HG02759 (cell line): ENCODE measurements around the gene RYR1.
A peak's percentile ranks its signal among the peaks of the same experiment; 100 is the strongest.
"Not testable (repeated sequence)": the region's sequence is repeated elsewhere in the genome, so short reads cannot be mapped to it uniquely, and the experiment has no call there.

Experiments
- ATAC-seq: cut with Tn5 transposase; IDR thresholded peaks from one replicate; pipeline ENCODE4 v1.9.1; 2021; ENCODE audit warnings: mild to moderate bottlenecking, moderate library complexity; ENCODE audit not compliant: unreplicated experiment

RYR1 gene

GRCh38 chr19:38537071-38537936 lies 103.8 kb downstream of the RYR1 start:
- no peak for ATAC-seq

DNA sequence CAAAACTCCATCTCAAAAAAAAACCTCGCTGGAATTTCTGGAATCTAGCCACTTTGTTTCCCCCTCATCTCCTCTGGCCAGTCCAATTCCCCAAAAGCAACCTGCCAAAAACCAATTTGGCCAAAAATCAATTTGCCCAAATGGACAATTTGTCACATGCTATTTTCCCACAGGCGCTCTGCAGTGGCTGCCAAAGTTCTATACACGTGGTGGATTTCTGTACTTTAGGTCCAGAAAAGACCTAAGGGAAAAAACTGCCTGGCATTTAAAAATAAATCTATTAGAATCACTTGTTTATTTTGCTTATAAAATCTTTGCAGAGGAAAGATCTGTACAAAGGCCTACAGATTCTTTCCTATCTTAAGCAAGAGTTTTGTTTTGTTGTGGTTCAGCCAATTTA lies 104.9 kb downstream of the RYR1 start:
- ATAC-seq = no peak

DNA sequence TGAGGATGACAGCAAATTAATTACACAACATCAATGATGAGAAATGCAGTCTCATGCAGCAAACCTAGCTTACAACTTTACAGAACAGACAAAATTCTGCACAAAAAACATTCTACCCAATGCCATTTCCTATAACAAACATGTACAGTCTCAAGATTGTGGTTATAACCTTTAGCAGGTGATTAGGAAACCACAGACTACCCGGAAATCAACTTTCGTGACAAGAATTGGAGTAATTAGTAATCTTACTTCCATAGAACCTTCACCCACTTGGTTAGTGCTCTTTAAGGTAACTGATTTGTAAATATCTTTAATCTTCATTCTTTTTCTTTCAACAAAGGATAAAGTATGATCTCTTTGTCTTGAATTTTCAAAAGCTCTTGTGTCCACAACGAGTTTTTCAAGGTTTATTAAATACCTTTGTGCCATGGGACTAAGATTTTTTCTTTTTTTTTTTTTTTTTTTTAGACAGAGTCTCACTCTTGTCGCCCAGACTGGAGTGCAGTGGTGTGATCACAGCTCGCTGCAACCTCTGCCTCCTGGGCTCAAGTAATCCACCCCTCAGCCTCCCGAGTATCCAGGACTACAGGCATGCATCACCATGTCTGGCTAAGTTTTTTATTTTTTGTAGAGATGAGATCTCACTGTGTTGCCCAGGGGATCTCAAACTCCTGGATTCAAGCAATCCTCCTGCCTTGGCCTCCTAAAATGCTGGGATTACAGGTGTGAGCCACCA lies 105.5 kb downstream of the RYR1 start:
- ATAC-seq = no peak

- no peak for ATAC-seq
Observed at GRCh38 chr19:38539751-38540150, 106.3 kb downstream of the RYR1 start.

DNA sequence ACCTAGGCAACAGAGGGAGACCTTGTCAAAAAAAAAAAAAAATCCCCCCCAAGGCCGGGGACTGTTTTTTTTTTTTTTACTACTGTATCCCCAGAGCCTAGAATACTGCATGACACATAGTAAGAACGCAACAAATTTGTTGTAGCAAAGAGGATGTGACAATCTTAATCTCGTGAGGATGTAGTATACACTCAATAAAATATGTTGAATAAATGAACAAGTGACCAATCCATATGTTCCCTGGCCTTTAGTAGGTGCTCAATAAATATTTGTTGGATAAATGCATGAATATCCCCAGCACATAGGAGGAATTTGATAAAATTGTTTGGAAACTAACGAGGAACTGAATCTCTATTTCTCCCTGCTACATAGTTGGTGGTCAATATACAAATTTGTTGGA lies 108.5 kb downstream of the RYR1 start:
- ATAC-seq = no peak

DNA sequence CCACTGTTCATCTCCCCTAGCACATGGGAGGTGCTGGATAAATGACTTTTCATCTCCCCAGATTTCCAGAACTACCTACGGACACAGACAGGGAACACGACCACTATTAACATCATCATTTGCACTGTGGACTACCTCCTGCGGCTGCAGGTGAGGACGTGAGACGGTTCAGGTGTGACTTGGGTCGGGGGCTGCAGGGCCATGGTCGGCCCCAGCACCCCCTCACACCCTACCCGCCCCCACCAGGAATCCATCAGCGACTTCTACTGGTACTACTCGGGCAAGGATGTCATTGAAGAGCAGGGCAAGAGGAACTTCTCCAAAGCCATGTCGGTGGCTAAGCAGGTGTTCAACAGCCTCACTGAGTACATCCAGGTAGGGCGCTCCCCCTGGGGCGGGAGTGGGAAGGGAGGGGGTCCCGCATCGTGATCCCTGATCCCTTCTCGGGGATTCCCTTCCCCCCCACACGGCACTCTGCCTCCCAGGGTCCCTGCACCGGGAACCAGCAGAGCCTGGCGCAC lies 109.9 kb downstream of the RYR1 start:
- ATAC-seq = no peak

DNA sequence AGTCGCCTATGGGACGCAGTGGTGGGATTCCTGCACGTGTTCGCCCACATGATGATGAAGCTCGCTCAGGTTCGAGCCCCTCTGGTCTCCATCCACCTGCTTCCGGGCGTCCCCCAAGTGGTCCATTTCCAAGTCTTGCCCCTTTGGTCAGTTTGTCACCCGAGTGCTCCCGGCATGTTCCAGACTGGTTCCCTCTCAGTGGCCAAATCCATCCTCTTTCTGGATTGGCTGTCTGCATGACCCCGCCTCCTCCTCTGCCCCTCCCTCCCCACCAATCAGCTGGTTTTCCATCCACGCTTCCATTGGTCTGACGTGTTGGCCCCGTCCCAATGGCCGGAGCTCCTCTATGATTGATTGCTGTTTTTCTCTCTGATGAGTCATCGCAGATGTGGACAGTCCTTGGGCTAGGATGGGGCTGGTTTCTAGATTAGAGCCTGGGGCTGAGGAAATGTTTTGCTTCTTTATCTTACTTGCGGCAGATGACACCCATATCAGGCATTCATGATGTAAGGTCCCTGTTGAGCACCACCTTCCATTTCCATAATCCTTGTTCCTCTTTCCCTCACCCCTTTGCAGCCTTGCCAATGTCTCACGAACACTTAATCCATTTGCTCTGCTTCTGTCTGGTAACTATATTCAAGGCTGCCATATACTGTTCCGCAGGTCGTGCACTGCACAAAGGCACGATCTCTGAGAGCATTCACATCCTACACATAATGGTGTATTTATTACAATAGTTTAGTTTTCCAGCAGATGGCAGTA lies 110.5 kb downstream of the RYR1 start:
- ATAC-seq = peak; percentile 45

DNA sequence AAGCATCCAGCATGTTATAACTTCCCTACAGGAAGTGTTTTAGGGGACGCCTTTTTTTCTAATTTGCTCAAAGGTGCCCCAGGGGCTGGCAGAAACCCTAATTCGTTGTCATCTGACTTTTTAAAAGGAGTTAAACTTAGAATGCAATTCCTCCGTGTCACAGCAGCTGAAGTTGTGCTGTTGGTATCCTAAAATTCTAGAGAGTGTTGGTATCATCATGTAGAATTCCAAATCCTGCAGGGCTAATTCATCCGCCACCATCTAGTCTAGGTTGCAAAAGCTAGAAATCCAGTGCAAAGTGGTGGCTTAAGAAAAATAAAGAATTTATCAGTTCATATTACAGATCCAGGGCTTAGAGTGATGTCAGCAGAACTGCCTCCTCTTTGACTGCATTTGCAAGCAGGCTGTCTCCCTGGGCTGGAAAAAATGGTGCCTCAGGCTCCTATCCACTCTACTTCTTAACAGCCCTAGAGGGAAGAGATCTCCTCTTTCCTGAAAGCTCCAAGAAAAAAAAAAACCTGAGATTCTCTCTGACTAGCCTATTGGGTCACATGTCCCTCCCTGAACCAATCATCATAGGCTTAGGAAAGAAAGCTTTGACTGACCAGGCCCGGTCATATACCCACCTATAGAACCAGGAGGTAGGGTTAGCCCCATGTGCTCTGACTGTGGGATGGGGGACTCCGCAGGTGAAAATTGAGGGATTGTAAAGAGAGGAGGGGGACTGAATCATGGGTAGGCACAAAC lies 111.3 kb downstream of the RYR1 start:
- no peak for ATAC-seq

- no peak for ATAC-seq
Observed at GRCh38 chr19:38545596-38545995, 112.1 kb downstream of the RYR1 start.

- no peak for ATAC-seq
Observed at GRCh38 chr19:38547421-38547820, 113.9 kb downstream of the RYR1 start.

DNA sequence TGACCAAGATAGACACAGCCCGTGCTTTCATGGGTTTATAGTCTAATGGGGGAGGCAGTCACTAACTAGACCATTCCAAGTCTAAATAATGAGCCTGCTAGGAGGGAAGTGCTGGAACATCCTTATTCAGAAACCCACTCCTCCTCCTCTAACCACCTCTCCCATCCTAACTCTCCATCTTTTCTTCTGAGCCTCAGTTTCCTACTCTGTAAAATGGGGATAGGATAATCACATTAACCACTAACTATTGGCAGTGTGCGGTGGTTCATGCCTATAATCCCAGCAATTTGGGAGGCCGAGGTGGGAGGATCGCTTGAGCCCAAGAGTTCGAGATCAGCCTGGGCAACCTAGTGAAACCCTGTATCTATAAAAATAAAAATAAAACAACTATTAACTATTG lies 115.6 kb downstream of the RYR1 start:
- no peak for ATAC-seq

DNA sequence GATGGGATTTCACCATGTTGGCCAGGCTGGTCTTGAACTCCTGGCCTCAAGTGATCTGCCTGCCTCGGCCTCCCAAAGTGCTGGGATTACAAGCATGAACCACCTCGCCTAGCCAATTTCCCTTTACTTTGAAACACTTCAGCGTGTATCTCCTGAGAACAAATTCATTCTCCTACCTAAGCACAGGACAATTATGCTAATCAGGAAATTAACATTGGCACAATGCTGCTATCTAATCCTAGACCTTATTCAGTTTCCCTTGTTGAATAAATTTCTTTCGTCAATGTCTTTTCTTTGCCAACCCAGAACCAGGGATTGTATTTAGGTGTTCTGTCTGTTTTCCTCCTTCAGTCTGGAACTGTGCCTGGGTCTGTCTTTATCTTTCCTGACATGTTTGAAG lies 116.5 kb downstream of the RYR1 start:
- no peak for ATAC-seq

GRCh38 chr19:38550376-38550775 lies 116.9 kb downstream of the RYR1 start:
- no peak for ATAC-seq

DNA sequence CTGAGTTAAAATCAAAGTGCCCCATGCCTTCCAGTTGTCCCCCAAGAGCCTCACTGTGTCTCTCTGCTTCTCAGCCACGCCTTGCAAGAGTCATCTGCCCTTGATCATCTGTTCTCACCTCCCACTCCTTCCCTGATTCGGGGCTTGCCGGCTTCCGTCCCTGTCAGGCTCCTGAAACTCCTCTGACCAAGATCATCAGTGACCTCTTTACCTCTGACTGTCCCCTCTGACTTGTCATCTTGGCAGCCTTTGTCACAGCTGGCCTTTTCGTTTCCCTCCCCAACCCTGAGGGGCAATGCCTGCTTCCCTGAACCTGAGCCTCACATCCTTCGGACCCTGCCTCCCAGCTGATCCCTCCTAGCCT lies 117.9 kb downstream of the RYR1 start:
- ATAC-seq = no peak

DNA sequence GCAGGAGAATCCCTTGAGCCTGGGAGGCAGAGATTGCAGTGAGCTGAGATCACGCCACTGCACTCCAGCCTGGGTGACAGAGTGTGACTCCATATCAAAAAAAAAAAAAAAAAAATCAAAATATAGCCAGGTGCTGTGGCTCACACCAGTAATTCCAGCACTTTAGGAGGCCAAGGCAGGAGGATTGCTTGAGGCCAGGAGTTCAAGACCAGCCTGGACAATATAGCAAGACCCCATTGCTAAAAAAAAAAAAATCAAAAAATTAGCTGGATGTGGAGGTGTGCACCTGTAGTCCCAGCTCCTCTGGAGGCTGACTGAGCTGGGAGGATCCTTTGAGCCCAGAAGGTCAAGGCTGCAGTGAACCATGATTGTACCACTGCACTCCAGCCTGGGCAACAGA lies 119.7 kb downstream of the RYR1 start:
- not testable (repeated sequence) for ATAC-seq

DNA sequence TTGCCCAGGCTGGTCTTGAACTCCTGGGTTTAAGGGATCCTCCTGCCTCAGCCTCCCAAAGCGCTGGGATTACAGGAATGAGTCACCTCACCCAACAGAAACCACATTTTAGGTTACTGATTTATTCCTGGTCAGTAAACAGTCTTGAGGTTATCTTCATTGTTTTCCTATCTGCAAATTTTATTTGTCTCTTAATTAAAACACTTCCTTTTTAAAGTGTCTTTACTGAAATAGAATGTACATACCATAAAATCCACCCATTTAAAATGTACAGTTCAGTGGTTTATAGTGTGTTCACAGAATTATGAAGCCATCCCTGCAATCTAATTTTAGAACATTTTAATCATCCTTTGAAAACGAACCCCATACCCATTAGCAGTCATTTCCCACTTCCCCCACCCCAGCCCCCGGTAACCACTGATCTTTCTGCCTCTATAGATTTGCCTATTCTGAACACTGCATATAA lies 121.2 kb downstream of the RYR1 start:
- no peak for ATAC-seq

DNA sequence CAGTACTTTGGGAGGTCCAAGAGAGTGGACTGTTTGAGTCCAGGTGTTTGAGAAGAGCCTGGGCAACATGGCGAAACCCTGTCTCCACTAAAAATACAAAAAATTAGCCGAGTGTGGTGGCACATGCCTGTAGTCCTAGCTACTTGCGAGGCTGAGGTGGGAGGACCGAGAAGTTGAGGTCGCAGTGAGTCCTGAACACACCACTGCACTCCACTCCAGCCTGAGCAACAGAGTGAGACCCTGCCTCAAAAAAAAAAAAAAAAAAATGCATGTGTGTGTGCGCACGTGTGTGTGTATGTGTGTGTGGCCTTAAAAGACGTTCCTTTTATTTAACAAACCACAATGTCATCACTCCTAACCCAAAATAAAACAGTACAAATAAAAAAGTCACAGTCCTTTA lies 121.7 kb downstream of the RYR1 start:
- ATAC-seq = no peak

- ATAC-seq = no peak
Observed at GRCh38 chr19:38556521-38557174, 123.2 kb downstream of the RYR1 start.

DNA sequence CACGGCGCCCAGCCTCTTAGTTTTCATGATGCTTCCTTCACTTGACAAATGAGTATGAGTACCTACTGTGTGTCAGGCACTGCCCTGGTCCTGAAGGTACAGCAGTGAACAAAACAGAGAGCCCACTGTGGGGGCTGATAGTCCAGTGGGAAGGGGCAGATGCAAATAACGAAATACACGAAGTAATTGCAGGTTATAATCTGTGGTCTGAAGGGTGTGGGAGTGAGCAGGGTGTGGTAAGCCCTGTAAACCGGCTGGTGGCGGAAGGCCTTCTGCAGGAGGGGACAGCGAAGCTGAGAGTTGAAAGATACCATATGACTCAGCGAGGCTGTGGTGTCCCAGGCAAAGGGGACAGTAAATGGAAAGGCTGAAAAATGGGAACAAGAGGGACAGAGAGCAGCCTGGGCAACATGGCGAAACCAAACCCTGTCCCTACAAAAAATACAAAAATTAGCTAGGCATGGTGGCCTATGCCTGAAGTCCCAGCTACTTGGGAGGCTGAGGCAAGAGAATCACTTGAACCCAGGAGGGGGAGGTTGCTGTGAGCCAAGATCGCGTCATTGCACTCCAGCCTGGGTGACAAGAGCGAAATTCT lies 123.8 kb downstream of the RYR1 start:
- ATAC-seq = peak; percentile 34

GRCh38 chr19:38558933-38559332 lies 125.4 kb downstream of the RYR1 start:
- ATAC-seq = not testable (repeated sequence)
